GM21723 (cell line): ENCODE results near the gene GLS.

Source experiments
- ATAC-seq: cut with Tn5 transposase; IDR thresholded peaks from one replicate; pipeline ENCODE4 v1.9.1; 2021; ENCODE audit warnings: mild to moderate bottlenecking, moderate library complexity; ENCODE audit not compliant: unreplicated experiment

The GLS gene

DNA sequence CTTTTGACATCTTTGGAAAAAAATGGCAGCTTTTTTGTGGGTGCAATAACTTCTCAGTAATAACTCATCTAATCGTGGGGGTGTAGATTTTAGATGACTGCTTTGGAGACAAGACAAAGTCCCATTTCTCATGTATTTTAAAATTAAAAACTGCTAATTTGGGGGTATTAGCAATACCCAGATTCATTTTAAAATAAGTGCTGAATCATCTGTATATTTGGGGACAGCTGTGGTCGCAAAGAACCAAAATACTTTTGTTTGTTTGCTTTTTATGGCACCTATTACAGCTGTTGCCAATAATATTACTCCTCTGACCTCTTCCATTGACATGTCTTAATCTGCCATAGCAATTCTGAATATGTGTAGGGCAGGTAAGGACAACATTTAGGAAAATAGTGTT lies 87.9 kb downstream of the GLS start:
- no peak for ATAC-seq

DNA sequence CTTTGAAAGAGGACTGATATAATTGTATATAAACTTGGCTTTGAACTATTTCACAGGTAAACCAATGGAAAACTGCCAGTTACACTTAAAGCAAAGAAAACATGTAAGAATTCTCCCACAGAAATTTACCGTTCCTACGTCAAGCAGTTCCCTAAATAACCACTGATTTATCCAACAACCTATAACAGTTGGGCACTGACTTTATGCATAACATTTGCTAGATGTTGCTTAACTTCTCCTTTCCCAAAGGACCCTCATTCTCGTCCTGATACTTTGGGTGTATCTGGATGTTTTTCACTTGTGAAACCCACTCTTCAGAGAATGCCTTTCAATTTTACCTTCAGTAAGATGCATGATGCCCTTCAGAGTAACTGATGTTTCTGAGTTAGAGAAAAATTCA lies 89.5 kb downstream of the GLS start:
- no peak for ATAC-seq

DNA sequence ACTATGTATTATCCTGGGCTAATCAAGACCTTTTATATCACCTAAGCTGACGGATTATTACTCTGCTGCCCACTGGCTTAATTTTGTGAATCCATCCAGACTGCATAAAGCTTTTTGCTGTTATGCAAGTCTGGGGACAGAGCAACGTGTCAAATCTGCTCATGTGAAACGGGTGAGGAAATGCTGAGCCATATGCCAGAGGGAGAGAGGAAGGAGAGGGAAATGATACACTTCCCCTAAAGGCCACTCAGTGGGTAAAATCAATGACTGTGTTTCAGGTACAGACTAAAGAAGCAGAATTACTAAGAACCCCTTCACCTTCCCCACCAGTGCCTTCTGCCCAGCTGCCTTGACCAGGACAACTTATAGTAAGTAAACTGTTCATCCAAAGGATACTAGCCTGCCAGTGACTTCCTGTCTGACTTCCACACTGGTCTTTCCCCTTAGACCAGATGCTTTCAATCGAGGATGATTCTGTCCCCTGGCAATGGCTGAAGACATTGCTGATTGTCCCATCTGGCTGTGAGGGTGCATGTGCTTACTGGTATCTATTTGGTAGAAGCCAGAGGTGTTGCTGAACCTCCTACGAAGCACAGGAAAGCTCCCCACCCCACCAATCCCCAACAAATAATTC lies 90.4 kb downstream of the GLS start:
- no peak for ATAC-seq

DNA sequence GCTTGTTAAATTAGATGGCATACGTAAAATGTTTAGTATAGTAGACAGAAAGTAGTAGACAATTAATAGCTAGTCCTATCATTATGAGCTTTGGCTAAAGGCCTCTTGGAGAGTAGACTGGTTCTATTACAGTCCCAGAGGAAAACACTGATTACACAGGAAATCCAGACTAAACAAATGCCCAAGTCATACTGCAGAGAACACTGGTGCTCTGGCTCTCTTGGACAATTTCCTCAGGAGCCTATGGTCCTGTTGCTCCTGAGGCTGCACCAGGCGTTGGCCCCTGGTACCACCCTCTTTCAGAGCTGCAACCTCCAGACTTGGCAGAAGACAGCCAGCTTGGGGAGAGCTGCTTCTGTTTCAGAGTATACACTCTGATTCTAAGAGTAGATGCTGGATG lies 91.6 kb downstream of the GLS start:
- ATAC-seq: no peak

DNA sequence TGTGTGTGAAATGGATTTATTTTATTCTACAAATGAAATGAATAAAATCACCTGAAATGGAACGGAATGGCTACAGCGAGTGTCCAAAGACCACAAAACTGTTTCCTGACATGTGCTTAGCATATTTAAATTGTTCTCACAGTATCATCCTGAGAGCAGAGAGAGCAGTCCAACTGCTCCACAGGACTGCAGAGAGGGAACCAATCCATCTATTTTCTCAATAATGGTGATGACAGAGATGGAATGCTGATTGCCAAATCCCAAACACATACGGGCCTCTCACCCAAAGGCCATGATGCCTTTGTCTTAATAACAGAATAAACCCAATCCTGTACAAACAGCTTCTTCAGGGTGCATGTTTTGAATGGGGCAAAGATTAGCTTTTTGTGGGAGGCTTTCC lies 92.2 kb downstream of the GLS start:
- no peak for ATAC-seq

DNA sequence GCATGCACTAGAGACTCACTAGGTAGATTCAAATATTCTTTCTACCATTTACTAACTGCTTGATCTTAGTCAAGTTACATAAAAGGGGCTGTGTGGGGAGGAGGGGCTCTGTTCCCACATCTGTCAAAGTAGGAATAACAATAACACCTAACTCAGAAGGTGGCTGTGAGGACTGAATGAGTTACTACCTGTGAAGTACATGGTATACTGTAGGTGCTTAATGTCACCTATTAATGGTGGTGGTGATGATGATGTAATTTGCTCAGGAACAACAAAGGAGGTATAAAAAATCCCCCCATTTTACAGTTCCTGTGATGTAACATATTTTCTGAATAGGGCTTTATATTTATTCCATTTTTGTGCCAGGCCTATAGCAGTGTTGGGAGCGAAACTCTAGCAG lies 92.6 kb downstream of the GLS start:
- no peak for ATAC-seq

DNA sequence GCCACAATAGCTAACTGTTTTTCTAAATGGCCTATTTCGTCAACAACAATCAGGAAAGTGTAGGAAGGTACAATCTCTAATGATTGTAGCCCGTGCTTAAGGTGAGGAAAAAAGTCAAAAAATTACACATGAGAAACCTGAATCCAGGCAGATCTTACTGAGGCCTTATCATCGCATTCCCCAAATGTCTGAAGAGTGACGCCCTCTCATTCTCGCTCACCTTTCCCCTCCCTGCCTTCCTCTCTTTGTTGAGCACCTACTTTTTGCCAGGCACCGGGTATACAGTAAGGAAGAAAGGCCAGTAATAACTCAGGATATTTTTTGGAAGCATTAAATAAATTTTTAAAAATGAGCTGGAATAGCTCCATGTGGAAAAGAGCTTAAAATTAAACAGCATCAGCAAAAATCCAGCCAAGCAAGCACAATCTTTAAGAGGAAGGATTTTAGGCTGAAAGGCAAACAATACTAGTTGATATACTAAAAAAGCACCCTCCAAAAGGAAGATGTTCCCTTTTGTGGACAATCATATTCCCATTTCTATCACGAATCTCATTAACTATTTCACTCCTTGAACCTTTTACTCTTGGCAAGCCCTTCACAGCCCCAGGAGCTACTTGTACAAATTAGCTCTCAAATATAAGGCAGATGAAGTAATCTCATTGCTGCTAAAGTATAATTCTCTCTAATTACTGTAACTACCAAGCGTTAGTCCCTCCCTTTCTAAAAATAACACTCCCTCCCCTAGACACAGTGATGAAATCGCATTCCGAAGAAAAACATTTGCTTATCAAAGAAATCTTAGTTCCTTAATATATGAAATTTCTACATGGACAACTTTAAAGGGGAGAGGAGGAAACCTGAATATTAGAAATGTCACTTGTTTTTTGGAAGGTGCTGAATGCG lies 93.4 kb downstream of the GLS start:
- ATAC-seq: no peak

DNA sequence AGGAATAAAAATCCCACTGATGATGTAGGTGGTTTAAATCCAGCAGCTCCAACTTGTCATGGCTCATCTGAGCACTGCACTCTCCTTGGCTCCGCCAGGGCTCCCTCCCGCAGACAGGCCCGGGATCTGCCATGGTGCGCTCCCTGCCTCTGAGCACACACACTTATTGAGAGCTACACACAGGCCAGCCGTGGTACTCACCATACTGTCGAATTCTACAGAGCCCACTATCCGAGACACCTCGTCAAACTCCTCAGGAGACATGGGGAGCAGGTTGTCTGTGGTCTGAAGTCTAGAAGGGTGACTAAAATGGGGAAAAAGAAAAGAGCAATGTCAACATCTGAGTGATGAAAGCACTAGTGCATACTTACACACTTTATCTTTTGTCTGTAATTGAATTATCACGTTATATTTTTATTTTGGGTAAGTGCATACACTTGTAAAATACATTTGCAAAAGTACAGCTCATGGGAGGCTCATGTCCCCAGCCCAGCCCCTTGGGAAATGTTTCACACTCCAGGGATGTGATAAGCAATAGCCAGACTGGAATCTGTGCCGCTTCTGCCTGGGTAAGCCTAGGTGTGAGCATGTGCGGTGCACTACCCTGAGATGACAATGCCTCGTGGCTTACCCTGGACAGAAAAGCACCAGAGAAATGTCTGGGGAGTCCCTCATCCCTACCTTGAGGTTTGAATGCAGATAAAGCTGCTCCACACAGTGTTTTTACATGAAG lies 94.2 kb downstream of the GLS start:
- ATAC-seq: no peak

DNA sequence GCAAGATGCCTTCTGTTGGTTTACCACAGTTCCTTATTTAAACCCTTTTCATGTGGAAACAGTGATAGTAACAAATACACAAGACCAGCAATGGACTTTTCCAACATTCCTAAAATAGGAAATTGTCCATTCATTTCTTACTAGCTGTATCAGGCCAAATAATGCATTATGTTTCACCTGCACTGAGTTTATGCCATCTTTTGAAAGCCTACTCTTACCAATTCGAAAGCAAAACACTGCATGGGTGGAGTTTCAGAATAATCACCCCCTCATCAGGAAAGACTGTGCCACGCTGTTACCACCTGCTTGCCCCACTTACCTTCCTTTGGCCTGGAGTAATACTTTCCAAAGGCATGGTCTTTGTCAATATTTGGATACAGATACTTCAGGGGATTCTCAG lies 95.9 kb downstream of the GLS start:
- no peak for ATAC-seq

DNA sequence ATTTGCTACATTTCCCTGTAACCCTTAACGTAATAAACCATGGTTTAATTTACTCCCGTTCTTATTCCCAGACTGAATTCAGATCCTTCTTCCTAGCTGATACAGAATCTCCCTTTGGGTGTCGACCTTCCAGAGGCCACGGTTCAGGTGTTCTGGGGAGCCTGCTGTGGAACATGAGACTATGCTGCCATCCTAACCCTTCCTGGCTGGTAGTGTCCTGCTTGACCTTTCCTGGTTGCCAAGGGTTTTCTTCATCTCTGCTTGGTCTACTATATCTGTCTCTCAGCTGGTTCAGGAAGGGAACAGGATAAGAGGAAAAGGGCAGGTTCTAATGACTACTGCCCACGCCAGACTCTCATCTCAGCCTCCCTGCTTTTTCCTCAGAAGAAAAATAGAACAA lies 96.9 kb downstream of the GLS start:
- no peak for ATAC-seq

DNA sequence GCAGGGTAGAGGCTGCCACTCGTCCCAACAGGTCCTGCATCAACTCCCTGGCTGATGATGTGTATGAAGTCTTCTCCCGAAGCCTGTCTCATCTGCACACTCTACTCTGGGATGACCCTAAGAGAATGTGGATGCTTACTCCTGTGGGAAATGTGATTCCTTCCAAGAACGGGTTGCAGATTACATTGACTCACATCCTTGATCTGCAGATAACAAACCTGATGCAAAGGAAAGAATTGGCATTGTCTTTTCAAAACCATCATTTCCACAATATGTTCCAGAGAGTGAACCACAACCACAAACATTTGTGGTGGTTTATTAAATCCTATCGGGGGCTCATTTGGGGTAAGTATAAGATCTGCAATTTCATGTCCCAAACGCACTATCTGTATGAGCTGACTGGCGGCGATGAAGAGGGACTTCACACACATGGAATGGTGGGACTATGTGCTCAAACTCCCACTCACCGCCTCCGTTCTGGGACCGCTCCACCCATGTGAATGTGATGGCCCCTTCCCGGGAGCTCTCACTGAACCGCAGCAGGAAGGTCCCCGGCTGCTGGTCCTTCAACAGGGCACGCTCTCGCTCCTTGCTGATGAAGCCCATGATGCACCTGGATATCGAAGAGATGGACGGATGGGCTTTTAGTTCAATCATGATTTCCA lies 97.9 kb downstream of the GLS start:
- ATAC-seq: no peak

DNA sequence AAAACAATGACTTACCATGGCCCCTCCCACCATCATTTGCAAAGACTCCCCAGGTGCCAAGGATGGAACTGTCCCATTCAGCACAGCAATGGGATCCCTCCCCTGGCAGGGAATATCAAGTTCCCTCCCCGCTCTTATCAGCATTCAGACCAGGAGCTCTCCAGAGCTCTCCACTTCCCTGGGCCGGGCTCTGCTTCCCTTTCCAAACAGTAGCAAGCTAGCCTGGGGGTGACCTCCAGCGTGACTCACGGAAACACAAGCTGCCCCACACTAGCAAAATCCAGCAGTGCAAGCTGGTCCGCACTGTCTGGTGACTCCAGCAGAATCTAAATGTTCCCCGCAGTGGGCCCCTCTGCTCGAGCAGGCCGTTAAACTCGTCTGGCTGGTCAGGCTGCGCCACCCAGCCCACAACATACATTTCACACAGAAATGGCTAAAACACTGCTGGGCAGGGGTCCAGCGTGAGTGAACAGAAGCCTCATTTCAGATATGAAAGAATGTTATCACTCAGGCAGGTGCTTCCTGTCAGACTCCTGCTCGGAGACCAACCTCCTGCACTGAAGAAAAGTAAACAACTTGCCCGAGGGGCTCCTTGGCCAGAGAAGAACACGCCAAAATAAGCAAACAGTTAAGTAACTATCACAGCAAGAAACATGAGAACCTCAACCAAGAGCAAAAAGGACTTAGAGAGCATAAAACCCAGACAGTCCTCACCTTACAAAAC lies 99.4 kb downstream of the GLS start:
- no peak for ATAC-seq

DNA sequence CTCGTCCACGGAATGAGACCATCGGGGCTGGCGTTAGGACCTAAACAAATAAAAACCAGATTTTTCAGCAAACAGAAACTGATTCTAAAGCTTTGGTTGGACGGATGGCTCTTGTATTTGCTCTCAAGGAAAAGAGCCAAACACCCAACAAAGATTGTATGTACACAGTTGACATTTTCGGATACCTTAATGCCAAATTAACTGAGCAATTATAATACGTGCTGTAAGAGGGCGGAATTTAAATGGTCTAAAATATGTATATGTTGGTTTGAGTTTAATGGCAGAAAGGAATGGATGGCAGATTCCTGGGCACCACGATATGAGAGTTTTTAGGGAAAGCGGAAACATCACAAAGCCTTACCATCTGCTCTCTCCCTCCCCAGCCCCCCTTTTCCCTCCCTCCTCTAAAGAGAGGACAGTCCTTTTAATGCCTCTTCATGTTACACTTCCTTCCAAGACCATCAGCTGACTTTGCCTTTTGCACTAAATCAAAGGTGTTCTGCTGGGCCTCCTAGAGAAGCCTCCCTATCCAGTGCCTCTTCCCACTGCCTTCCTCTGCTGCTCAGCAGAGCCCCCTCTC lies 100.1 kb downstream of the GLS start:
- ATAC-seq: no peak

DNA sequence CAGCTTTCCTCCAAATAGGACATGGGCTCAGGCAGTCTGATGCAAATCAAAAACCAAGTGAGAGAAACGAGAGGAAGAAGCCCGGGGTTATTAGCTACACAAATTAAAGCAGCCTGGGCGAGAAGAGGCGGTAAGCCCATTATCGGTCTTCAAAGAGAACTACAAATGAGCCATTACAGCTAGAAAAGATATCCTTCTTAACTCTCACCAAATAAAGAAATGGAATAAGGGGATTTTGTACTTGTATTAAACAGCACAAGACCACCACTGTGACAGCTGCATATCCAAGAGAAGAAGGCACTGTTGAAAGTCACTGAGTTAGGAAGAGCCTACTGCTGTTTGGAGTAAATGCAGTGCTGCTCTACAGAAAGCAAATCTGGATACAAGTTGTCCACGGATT lies 100.7 kb downstream of the GLS start:
- no peak for ATAC-seq

DNA sequence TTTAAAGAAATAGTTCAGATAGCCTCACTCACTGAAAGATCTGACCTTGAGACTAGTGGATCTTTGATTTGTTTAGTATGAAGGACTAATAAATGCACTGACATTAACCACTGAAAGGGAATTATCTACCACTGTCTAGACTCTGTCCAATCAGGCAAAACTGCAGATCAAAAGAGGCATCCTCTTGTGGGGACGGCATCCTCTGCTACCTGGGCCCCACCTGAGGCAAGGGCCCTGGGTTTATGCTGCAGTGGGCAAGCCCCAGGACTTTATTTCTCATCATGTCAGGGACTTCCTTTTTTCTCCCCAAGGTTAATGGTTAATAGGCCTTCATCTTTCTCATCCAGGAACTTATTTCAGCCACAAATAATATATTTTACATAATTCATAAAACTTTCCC lies 101.1 kb downstream of the GLS start:
- no peak for ATAC-seq

DNA sequence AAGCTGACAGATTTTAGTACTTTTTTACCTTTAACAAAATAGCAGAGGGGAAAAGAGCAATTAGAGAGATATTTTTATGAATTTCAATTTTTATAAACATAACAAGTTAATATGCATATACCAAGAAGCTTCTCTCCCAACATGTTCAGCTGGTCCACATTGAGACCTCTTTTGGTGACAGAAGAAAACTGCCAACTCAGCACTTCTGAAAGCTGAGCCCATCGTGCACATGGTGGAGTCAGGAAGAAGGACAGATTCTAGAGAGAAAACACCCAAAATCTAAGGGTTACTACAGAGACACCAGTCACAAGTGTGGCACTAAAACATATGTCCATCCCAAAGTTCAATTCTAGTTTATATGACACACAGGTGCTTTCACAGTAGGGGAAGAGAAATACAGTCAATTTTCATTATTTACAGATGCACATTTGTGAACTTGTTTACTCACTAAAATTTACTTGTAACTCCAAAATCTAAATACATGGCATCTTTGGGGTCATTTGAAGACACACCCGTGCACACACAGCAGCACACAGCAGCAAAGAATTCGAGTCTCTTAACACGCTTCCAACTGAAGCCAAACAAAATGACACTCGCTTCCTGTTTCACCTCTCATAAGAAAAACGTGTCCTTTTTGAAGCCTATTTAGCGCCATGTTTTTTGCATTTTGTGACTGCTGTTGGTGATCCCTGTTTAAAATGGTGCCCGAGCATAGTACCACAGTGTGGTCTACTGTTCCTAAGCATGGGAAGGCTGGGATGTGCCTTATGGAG lies 101.8 kb downstream of the GLS start:
- no peak for ATAC-seq

DNA sequence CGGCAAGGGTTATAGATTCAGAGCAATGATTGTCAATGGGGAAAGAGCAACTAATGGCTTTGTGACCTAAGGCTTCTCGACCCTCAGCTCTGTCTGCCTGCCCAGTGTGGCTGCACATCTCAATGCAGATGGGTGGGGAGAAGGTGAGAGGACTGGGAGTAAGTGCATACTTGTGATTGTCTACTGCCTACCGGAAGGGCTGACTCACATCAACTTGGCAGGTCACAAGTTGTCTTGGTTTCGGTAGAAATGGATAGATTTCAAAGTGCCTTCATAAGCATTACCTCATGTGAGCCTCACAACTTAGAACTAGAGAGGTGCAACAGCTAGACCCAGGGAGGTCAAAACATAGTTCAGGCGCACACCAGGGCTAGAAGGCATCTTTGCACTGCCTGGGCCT lies 104.0 kb downstream of the GLS start:
- ATAC-seq: no peak

DNA sequence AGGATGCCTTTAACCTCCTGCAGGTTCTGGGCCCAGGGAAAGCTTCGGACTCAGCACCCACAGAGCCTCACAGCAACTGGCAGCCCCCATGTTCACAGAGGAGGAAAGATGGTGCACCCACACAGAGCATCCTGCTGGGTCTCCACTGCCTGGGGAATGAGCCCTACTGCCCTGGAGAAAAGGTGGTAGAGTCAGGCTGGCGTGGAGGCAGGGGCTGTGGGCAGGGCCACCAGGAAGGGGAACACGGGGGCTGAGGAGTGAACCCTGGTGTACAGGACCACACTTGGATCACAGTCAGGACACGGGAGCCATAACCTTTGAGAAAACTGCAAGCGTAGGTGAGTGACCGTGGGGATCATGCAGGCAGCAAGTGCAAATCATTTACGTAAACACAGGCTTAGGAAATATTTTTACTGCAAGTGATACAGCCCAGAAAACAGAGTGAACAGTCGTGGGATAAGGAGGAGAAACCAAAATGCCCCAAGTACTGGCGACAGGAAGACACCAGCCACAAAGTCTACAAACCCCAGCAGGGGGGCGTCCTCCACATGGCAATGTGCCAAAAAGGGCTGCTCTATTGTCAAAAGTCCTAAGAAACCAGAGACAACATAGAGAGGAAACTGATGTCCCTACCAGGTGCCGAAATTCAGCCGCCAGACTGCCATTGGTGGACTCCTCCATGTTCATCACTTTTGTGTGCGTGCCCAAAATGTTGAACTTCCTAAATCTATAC lies 105.8 kb downstream of the GLS start:
- no peak for ATAC-seq

DNA sequence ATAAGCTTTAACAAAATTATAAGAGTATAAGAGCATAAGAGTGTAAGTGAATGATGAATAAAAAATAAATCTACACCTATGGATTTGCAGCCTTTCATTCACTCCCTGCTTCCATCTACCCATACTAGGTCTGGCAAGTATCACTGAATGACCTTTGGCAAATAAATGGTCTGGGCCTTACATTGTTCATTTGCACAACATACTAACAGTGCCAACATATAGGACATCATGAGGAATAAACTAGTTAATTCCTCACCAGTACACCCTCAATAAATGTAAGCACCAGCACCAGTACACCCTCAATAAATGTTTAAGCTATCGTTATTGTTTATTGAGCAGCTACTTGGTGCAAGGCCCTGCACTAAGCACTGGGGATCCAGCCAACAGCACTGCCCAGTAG lies 106.5 kb downstream of the GLS start:
- ATAC-seq: no peak
